ENCODE data around the gene MRPL46.

MRPL46 gene

GRCh38 chr15:88448991-88449461, 18.2 kb downstream of the MRPL46 start:
- no peaks in the 10 kb centered on the region for H3K79me2 ChIP-seq (ENCODE audit: insufficient read depth, low read length)
- no peaks in the 10 kb centered on the region for H3K9me2 ChIP-seq (replicated peaks; ENCODE audit: low read depth, low read length)
- no peaks in the 10 kb centered on the region for H3K4me1 ChIP-seq (ENCODE audit: insufficient read depth, low read length, poor library complexity, severe bottlenecking)
- no peak overlapping the region for H3K9ac ChIP-seq (ENCODE audit: low read depth, low read length, poor library complexity, severe bottlenecking)
- H2AFZ ChIP-seq (ENCODE audit: low read length) = no peak overlapping the region
- no peak for TF ChIP-seq EZH2phosphoT487 (IDR thresholded peaks at IDR 0.05; ENCODE audit: borderline replicate concordance)
- TF ChIP-seq, protein P1, sequence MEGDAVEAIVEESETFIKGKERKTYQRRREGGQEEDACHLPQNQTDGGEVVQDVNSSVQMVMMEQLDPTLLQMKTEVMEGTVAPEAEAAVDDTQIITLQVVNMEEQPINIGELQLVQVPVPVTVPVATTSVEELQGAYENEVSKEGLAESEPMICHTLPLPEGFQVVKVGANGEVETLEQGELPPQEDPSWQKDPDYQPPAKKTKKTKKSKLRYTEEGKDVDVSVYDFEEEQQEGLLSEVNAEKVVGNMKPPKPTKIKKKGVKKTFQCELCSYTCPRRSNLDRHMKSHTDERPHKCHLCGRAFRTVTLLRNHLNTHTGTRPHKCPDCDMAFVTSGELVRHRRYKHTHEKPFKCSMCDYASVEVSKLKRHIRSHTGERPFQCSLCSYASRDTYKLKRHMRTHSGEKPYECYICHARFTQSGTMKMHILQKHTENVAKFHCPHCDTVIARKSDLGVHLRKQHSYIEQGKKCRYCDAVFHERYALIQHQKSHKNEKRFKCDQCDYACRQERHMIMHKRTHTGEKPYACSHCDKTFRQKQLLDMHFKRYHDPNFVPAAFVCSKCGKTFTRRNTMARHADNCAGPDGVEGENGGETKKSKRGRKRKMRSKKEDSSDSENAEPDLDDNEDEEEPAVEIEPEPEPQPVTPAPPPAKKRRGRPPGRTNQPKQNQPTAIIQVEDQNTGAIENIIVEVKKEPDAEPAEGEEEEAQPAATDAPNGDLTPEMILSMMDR (conservative IDR thresholded peaks at IDR 0.05; ENCODE audit: low read length) = no peak
- no peaks in the 10 kb centered on the region for H3K27me3 ChIP-seq (ENCODE audit: insufficient read depth, low read length, poor library complexity, severe bottlenecking)
- no peak overlapping the region for H3K4me3 ChIP-seq (ENCODE audit: low read length, poor library complexity, severe bottlenecking)
- no peak overlapping the region for H3K4me2 ChIP-seq (ENCODE audit: low read depth, low read length, poor library complexity, severe bottlenecking)
- no peaks in the 10 kb centered on the region for H3F3A ChIP-seq (ENCODE audit: low read depth)
- no peaks in the 10 kb centered on the region for H3K36me3 ChIP-seq (ENCODE audit: insufficient read depth, low read length)
- H3K9me3 ChIP-seq (ENCODE audit: insufficient read depth, low read depth, low read length) = peaks cover 1% of the 10 kb centered on the region; the same call in 1 of the 2 replicates
- H4K20me1 ChIP-seq (ENCODE audit: insufficient read depth, low read length, poor library complexity, severe bottlenecking) = no peaks in the 10 kb centered on the region

DNA sequence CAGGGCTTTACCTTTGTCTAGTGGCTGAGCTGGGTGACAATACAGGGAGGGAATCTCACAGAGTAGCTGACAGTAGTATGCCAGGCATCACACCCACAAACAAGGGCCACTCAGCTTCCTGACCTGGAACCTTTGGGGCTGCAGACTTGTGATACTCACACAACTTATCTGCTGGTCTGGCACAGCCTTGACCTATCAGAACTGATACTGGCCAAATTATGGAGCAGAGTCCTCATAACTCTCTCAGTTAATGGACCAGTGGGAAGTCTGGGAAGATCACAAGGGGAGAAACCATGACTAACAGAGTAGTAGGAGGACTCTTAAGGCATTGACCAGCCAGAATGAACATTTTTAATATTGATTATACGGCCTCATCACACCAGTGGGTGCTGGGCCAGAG, 19.4 kb downstream of the MRPL46 start:
- H3K9me2 ChIP-seq (replicated peaks; ENCODE audit: low read depth, low read length) = no peaks in the 10 kb centered on the region
- no peaks in the 10 kb centered on the region for H3K79me2 ChIP-seq (ENCODE audit: insufficient read depth, low read length)
- no peaks in the 10 kb centered on the region for H3K4me1 ChIP-seq (ENCODE audit: insufficient read depth, low read length, poor library complexity, severe bottlenecking)
- H4K20me1 ChIP-seq (ENCODE audit: insufficient read depth, low read length, poor library complexity, severe bottlenecking) = no peaks in the 10 kb centered on the region
- no peak overlapping the region; the same call in 1 of the 2 replicates for H2AFZ ChIP-seq (ENCODE audit: low read length)
- no peak overlapping the region for H3K9ac ChIP-seq (ENCODE audit: low read depth, low read length, poor library complexity, severe bottlenecking)
- TF ChIP-seq EZH2phosphoT487 (IDR thresholded peaks at IDR 0.05; ENCODE audit: borderline replicate concordance) = no peak
- TF ChIP-seq, protein P1 (conservative IDR thresholded peaks at IDR 0.05; ENCODE audit: low read length) = no peak
- H3K4me2 ChIP-seq (ENCODE audit: low read depth, low read length, poor library complexity, severe bottlenecking) = no peak overlapping the region
- H3K9me3 ChIP-seq (ENCODE audit: insufficient read depth, low read depth, low read length) = peaks cover 11% of the 10 kb centered on the region
- no peak overlapping the region for H3K4me3 ChIP-seq (ENCODE audit: low read length, poor library complexity, severe bottlenecking)
- no peaks in the 10 kb centered on the region for H3K27me3 ChIP-seq (ENCODE audit: insufficient read depth, low read length, poor library complexity, severe bottlenecking)
- no peaks in the 10 kb centered on the region for H3K36me3 ChIP-seq (ENCODE audit: insufficient read depth, low read length)
- no peaks in the 10 kb centered on the region for H3F3A ChIP-seq (ENCODE audit: low read depth)

DNA sequence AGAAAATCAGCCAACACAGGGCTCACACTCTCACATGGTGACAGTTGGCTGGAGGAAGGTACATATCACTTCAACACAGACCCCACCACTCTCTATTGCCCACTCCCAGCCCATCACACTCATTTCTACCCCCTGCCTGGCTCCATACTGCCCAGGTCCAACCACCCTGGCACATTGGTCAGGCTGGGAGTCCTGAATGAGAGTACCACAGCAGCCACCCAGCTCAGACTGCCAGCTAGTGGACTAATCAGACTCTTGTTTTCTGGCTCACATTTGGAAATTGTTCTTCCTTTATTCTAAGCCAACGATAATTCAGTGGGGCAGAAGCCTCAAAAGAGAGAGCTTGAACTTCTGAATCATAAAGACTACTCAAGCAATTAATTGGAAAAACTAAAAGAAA, 20.0 kb downstream of the MRPL46 start:
- Histone ChIP-seq H2AFZ (ENCODE audit: low read length) (no peak overlapping the region), H4K20me1 (ENCODE audit: insufficient read depth, low read length, poor library complexity, severe bottlenecking) (no peaks in the 10 kb centered on the region), H3K9ac (ENCODE audit: low read depth, low read length, poor library complexity, severe bottlenecking) (no peak overlapping the region), H3K27me3 (ENCODE audit: insufficient read depth, low read length, poor library complexity, severe bottlenecking) (no peaks in the 10 kb centered on the region), H3K36me3 (ENCODE audit: insufficient read depth, low read length) (no peaks in the 10 kb centered on the region), H3K9me2 (replicated peaks; ENCODE audit: low read depth, low read length) (no peaks in the 10 kb centered on the region), H3K4me3 (ENCODE audit: low read length, poor library complexity, severe bottlenecking) (no peak overlapping the region), H3K79me2 (ENCODE audit: insufficient read depth, low read length) (no peaks in the 10 kb centered on the region), H3K9me3 (ENCODE audit: insufficient read depth, low read depth, low read length) (peaks cover 11% of the 10 kb centered on the region), H3K4me2 (ENCODE audit: low read depth, low read length, poor library complexity, severe bottlenecking) (no peak overlapping the region), H3F3A (ENCODE audit: low read depth) (no peaks in the 10 kb centered on the region), H3K4me1 (ENCODE audit: insufficient read depth, low read length, poor library complexity, severe bottlenecking) (no peaks in the 10 kb centered on the region)
- TF ChIP-seq, protein P1 (conservative IDR thresholded peaks at IDR 0.05; ENCODE audit: low read length) = peak; percentile 64
- TF ChIP-seq EZH2phosphoT487 (IDR thresholded peaks at IDR 0.05; ENCODE audit: borderline replicate concordance) = no peak

Data from Loucy (cell line).